HAP-1 (cell line): ENCODE results near the gene TRMT1.
"Not testable (repeated sequence)": the region's sequence is repeated elsewhere in the genome, so short reads cannot be mapped to it uniquely, and the experiment has no call there.

Experiments used
- DNase-seq, 2 experiments: peaks; one replicate each; pipeline ENCODE4 v3.0.0-alpha.2; 2016 to 2020; ENCODE audit warnings: low spot score in 2 of 2
- H3K27me3 ChIP-seq: fragments of 250-450 bp; sonication (Bioruptor Pico); 2 replicates; pipeline ENCODE4 v1.5.1; 2020; ENCODE audit warnings: low read depth, mild to moderate bottlenecking, moderate library complexity
- H3K36me3 ChIP-seq: fragments of 250-450 bp; sonication (Bioruptor Pico); replicated peaks from 2 replicates; pipeline ENCODE4 v1.5.1; 2020; ENCODE audit warnings: mild to moderate bottlenecking
- H3K4me1 ChIP-seq: fragments of 250-450 bp; sonication (Bioruptor Pico); 2 replicates; pipeline ENCODE4 v1.5.1; 2020; ENCODE audit warnings: mild to moderate bottlenecking
- H3K4me3 ChIP-seq: fragments of 250-450 bp; sonication (Bioruptor Pico); 2 replicates; pipeline ENCODE4 v1.5.1; 2020; ENCODE audit warnings: mild to moderate bottlenecking, moderate library complexity
- H3K9me3 ChIP-seq: fragments of 250-450 bp; sonication (Bioruptor Pico); 2 replicates; pipeline ENCODE4 v1.5.1; 2020; ENCODE audit warnings: mild to moderate bottlenecking, moderate library complexity
- in situ Hi-C: fragments of 300-500 bp; cut with MboI; formaldehyde crosslinking; loops from 3 replicates; pipeline ENCODE4 v1.14.3; 2020; ENCODE audit warnings: low sequenced_read_pairs, inconsistent platforms, mixed read lengths

The TRMT1 gene

GRCh38 chr19:13154241-13154778 lies 37.8 kb upstream of the TRMT1 start:
- H3K4me3 ChIP-seq = peak overlapping the region; percentile 97
- H3K4me1 ChIP-seq = peaks cover 9% of the 10 kb centered on the region
- in situ Hi-C loops = loop anchor here (25.0 kb wide), 1 partner anchor 858 kb away; the partner anchor contains the start of gene RFX1
- peaks cover 16% of the 10 kb centered on the region for H3K36me3 ChIP-seq
- no peaks in the 10 kb centered on the region for H3K9me3 ChIP-seq
- DNase-seq = peak; percentile 22 to 74
- no peaks in the 10 kb centered on the region for H3K27me3 ChIP-seq

DNA sequence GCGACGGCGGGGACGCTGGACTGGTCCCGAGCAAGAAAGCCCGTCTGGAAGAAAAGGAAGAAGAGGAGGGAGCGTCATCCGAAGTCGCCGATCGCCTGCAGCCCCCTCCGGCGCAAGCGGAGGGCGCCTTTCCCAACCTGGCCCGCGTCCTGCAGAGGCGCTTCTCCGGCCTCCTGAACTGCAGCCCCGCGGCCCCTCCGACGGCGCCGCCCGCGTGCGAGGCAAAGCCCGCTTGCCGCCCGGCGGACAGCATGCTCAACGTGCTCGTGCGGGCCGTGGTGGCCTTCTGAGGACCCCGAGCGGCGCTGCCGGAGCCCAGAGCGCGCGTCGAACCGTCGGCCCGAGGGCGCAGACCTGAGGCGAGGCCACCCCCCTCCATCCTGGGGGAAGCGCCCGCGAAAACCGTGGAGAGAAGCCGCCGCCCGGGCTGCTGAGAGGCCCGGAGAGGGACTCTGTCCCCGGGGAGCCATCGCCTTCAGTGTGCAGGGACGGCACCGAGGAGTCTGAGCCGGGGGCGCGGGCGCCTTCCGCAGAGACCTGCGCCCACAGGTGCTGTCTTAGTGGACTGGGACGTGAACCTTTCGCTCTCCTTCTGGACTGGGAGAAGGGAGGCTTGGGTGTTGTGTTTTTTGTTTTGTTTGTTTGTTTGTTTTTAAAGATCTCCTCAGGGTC lies 37.2 kb upstream of the TRMT1 start:
- in situ Hi-C loops = loop anchor here (25.0 kb wide), 1 partner anchor 859 kb away; the partner anchor contains the start of gene RFX1
- H3K9me3 ChIP-seq = no peaks in the 10 kb centered on the region
- peaks cover 16% of the 10 kb centered on the region for H3K36me3 ChIP-seq
- DNase-seq = peak; percentile 19 to 52
- H3K27me3 ChIP-seq = no peaks in the 10 kb centered on the region
- H3K4me3 ChIP-seq = peak overlapping the region; percentile 97
- H3K4me1 ChIP-seq = peaks cover 9% of the 10 kb centered on the region

GRCh38 chr19:13152974-13153568 lies 36.5 kb upstream of the TRMT1 start:
- Histone ChIP-seq H3K4me3 (peak overlapping the region; percentile 97), H3K9me3 (no peaks in the 10 kb centered on the region), H3K36me3 (peaks cover 16% of the 10 kb centered on the region), H3K27me3 (no peaks in the 10 kb centered on the region), H3K4me1 (peaks cover 9% of the 10 kb centered on the region)
- DNase-seq = peak; percentile 90 to 98
- in situ Hi-C loops = loop anchor here (25.0 kb wide), 1 partner anchor 859 kb away; the partner anchor contains the start of gene RFX1

DNA sequence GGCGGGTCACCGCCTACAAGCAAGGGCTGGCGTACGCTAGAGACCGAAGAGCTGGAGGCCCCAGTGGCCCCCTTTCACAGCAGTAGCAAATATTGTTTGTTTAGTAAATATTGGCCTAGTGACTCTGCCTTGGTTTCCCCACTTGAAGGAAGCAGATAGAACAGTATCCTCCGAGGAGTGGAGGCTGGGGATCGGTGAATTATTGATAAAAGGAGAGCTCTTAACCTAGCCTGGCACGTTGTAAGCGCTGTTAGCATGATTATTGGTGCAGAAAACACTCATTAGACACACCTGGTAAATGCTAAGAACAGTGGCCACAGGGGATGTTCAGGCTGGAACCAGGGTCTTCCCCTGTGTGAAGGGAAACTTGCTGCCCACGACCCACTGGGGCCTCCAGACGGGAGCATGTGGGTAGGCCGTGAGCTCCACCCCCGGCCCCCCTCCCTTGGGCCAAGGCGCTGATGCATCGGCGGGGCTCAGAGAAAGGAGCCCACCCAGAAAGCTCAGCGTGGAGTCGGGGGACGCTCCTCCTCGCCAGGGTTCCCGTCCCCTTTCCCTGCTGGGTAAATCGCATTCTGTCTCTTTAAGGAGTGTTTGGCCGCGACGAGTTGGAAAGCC lies 35.9 kb upstream of the TRMT1 start:
- DNase-seq = peak in 1 of 2 experiments; percentile 13
- peaks cover 9% of the 10 kb centered on the region for H3K4me1 ChIP-seq
- peak overlapping the region; percentile 97 for H3K4me3 ChIP-seq
- no peaks in the 10 kb centered on the region for H3K9me3 ChIP-seq
- in situ Hi-C loops = loop anchor here (25.0 kb wide), 1 partner anchor 860 kb away; the partner anchor contains the start of gene RFX1
- H3K27me3 ChIP-seq = no peaks in the 10 kb centered on the region
- H3K36me3 ChIP-seq = peaks cover 16% of the 10 kb centered on the region

DNA sequence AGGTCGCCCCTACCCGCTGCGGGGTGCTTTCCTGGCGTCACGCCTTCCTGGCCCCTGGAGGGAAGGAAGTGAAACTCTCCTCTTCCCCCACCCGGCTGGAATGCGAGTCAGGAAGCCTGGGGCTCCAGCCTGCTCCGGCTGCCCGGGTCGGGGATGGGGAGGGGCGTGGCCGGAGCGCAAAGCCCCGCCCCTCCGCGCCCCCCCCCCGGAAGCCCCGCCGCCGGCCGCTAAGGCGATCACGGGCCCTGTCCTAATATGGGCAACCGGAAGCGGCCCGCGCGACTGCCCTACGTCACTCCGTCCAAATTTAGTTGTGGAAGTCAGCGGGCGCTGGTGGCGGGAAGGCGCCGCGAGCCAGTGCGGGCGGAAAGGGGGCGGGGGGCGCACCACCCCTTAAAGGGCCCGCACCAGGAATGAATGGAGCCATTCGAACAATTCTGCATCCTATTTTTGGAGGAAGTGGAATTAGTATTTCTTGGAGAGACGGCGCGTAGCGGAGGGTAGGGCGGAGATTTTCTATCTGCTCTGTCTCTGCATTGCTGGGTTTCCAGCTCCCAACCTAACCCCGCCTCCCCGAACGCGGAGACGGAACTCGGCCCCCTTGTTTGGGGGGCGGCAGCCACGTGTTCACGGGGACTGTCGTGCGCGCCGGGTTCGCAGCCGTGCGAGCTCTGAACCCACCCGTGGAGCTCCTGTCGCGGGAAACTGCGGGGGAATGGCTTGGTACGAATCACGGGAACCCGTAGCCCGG lies 35.2 kb upstream of the TRMT1 start:
- peak; percentile 92 to 97 for DNase-seq

DNA sequence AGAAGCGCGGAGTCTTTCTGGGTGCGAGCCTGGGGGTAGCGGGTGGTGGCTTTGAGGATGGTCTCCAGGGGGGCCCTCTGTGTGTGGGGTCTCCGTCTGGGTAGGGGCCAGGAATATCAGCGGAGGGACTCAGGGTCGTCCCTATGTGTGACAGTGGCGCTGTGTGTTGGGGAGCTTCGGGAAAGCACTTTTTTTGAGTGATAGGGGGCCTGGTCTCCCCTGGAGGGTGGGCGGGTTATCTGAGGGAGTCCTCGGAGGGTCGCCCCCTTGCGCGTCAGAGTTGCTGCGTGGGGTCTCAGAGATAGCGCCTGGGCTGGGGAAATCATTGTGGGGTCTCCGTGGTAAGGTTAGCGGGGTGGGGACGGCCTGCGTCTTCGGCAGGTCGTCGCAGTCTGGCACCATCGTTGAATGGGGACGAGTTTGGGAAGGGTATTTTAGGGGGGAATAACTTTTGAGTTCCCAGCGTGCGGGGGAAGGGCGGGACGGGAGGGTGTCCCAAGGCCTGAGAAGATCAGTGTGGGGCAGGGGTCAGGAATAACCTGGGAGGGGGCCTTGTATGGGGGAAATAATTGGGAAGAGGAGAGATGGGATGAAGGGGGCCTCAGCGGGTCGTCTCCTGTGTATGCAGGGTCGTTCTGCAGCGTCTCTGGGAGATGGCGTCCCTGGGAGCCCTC lies 34.5 kb upstream of the TRMT1 start:
- in situ Hi-C loops = loop anchor here (25.0 kb wide), 1 partner anchor 861 kb away; the partner anchor contains the start of gene RFX1
- H3K9me3 ChIP-seq = no peaks in the 10 kb centered on the region
- peak overlapping the region; percentile 97 for H3K4me3 ChIP-seq
- peaks cover 9% of the 10 kb centered on the region for H3K4me1 ChIP-seq
- peak; percentile 20 to 29 for DNase-seq
- H3K36me3 ChIP-seq = peaks cover 16% of the 10 kb centered on the region
- H3K27me3 ChIP-seq = no peaks in the 10 kb centered on the region

More for the DNA sequence above, 35.2 kb upstream of the TRMT1 start:
- H3K27me3 ChIP-seq = no peaks in the 10 kb centered on the region
- H3K9me3 ChIP-seq = no peaks in the 10 kb centered on the region
- peaks cover 9% of the 10 kb centered on the region for H3K4me1 ChIP-seq
- H3K36me3 ChIP-seq = peaks cover 16% of the 10 kb centered on the region
- in situ Hi-C loops = loop anchor here (25.0 kb wide), 1 partner anchor 861 kb away; the partner anchor contains the start of gene RFX1
- H3K4me3 ChIP-seq = peak overlapping the region; percentile 97

DNA sequence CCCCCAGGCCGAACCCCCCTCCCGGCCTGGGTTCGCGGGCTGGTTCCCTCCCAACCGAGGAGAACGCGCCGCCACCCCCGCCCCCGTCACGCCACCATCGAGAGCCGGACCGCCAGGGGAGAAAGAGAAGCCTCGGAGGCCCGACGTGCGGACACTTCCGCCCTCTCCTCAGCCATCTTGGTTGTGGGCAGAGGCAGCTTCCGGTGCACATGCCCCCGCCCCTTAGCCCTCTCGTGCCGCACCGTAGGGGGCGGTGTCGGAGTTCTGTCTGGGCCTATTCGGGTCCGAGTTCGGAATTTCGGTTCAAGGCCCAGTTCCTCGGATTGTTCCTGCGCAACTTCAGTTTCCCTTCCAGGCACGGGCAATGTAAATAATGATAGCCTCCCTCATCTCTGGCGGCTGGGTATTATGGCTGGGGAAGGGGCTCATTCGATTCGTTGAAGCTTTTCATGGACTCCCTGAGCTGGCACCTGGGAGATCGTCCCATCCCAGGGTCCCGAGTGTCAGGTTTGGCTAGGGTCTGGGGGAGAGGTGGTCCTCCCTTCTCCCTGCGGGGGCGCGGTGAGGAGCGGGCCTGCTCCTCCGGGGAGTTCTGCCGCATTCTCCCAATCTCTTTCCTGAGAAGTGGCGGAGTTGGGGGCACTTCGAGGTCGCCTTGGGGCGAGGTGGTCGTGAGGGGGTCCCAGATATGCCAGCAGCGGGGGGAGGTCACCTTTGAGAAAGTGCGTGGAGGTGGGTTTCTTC lies 33.8 kb upstream of the TRMT1 start, which contains the start of the genes IER2 and STX10:
Gene IER2, plus strand, starts transcription at position 225 of the 744 bp plus-strand sequence. CDS start 2,776 bp downstream, outside the sequence.
Gene STX10, minus strand, starts transcription at position 189 of the 744 bp plus-strand sequence. CDS start 202 bp downstream, outside the sequence.
- DNase-seq = peak; percentile 94
- peaks cover 5% of the 10 kb centered on the region for H3K4me1 ChIP-seq
- peak within 1 kb of the TSS; percentile 97 for H3K4me3 ChIP-seq
- in situ Hi-C loops = loop anchor here (25.0 kb wide), 1 partner anchor 862 kb away; the partner anchor contains the start of gene RFX1
- no peaks in the 10 kb centered on the region for H3K27me3 ChIP-seq
- peaks cover 16% of the 10 kb centered on the region for H3K36me3 ChIP-seq
- H3K9me3 ChIP-seq = no peaks in the 10 kb centered on the region

GRCh38 chr19:13149628-13150186 lies 33.2 kb upstream of the TRMT1 start:
- Histone ChIP-seq H3K4me3 (peak overlapping the region; percentile 97), H3K36me3 (peaks cover 22% of the 10 kb centered on the region), H3K9me3 (no peaks in the 10 kb centered on the region), H3K4me1 (no peaks in the 10 kb centered on the region), H3K27me3 (no peaks in the 10 kb centered on the region)
- in situ Hi-C loops = loop anchor here (25.0 kb wide), 1 partner anchor 863 kb away; the partner anchor contains the start of gene RFX1
- DNase-seq = peak; percentile 21 to 69

DNA sequence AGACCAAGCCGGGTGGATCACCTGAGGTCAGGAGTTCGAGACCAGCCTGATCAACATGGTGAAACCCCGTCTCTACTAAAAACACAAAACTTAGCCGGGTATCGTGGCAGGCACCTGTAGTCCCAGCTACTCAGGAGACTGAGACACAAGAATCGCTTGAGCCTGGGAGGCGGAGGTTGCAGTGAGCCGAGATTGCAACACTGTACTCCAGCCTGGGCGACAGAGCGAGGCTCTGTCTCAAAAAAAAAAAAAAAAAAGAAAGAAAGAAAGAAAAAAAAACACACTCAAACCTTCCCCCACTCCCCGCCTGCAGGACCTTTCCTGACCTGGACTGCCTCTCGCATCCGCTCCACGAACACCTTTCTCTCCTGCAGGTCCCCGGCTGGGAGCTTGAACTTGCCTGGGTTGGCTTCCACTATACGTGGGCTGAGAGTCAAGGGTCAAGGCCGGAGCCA lies 32.7 kb upstream of the TRMT1 start:
- H3K4me1 ChIP-seq, H3K27me3 ChIP-seq, in situ Hi-C loops, H3K9me3 ChIP-seq, DNase-seq: not testable (repeated sequence)
- peak overlapping the region; percentile 97 for H3K4me3 ChIP-seq
- peaks cover 23% of the 10 kb centered on the region for H3K36me3 ChIP-seq

GRCh38 chr19:13146763-13147563 lies 30.4 kb upstream of the TRMT1 start:
- no peaks in the 10 kb centered on the region for H3K4me1 ChIP-seq
- no peaks in the 10 kb centered on the region for H3K27me3 ChIP-seq
- peaks cover 14% of the 10 kb centered on the region for H3K36me3 ChIP-seq
- no peak overlapping the region for H3K4me3 ChIP-seq
- no peak for DNase-seq
- no peaks in the 10 kb centered on the region for H3K9me3 ChIP-seq
- in situ Hi-C loops = no loop called here
